ENCODE results near the gene RNU6-7.

GRCh38 chr14:32190673-32191072, 11.2 kb upstream of the RNU6-7 start:
- no peak for TF ChIP-seq CTCF (IDR thresholded peaks at IDR 0.05; ENCODE audit: poor library complexity)
- TF ChIP-seq EZH2 (IDR thresholded peaks at IDR 0.05; ENCODE audit: borderline replicate concordance): no peak

Data from hepatocyte (in vitro differentiated cells).